ENCODE data around the gene FITM2. TPM values are rescaled to one million over a fixed set of nuclear protein-coding genes. Genes with fewer than 3 reads are reported as not detected.

Gene FITM2
- total RNA-seq, 1 experiment from 2014 or later, result 7.4 TPM

- DNase-seq (ENCODE audit: low read depth), result no peak
Measured at GRCh38 chr20:44280387-44280786, 30.6 kb downstream of the FITM2 start.

DNA sequence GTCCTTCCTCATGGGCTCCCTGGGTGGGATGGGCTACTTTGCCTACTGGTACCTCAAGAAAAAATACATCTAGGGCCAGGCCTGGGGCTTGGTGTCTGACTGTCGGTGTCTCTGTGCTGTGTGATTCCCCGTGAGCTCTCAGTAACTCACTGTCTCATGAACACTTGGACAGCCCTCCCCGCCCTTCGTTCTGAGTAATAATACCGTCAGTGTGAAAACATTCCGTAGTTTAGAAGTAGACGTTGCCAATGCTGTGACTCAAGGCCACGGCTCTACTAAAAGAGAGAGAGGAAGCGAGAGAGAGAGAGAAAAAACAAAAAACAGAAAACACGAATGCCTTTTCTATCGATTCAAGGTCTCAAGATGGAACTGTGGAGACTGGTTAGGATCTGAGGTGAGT, 31.8 kb downstream of the FITM2 start:
- DNase-seq (ENCODE audit: low read depth), result peak; percentile 93

DNA sequence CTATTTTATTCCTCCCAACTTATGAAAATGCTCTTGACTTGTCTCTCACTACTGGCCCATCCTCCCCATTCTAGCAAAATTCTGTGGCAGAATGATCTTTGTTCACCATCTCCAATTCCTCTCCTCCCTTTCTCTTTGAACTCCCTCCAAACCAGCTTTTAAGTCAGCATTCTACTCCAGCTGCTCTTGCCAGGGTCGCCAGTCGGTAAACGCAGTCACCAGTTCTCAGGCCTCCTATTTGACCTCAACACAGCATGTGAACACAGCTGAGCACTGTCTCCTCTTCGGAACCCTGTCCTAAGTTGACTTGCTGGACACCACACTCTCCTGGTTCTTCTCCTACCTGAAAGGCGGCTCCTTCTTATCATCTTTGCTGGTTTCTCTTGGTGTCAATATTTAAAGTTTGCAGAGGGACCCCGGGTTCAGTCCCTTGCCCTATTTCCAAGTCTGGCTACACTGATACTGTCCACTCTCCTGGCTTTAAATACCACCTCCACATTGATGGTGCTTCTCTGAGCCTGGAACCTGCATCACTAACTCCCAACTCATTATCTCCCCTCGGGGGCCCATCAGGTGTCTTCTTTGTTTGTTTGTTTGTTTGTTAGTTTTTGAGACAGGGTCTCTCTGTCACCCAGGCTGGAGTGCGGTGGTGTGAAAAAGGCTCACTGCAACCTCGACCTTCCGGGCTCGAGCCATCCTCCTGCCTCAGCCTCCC, 36.5 kb downstream of the FITM2 start:
- no peak for DNase-seq (ENCODE audit: low read depth)

GRCh38 chr20:44273231-44274215, 37.5 kb downstream of the FITM2 start:
- no peak for DNase-seq (ENCODE audit: low read depth)

DNA sequence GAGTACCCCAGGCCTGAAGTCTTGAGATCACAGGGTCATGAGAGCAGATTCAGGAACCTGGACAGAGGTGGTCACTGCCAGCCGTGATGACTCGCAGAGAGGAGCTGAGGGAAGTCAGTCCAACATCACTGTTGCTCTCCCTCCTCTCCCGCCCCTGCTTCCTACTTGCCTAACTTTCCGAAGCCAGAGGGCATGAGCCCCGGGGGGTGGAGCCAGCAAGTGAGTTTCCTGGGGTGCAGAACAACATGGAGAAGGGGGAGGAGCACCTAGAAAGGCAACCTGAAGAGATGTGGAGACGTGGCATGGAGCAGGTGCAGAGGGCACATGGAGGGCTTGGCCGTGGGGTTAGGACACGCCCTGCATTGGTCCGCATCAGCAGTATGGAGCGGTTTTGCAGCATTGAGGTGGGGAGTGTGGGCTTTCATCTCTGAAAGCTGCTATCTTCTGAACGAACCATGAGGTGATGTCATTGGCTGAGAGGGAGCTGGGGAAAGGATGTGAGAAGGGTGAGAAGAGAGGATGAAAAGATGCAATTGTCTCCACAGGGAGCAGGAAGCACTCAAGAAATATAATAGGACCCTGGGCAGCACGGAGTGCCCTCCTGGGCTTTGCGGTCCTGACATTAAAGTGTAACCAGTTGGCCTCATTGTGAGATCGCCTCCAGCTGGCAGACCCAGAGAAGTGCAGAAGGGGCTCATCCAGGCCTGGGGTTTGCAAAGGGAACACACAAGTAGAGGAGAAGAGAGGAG, 38.9 kb downstream of the FITM2 start:
- DNase-seq (ENCODE audit: low read depth), result no peak

- DNase-seq (ENCODE audit: low read depth), result no peak
Measured at GRCh38 chr20:44268802-44269201, 42.2 kb downstream of the FITM2 start.

GRCh38 chr20:44264287-44264686, 46.7 kb downstream of the FITM2 start:
- DNase-seq (ENCODE audit: low read depth), result peak; percentile 36

DNA sequence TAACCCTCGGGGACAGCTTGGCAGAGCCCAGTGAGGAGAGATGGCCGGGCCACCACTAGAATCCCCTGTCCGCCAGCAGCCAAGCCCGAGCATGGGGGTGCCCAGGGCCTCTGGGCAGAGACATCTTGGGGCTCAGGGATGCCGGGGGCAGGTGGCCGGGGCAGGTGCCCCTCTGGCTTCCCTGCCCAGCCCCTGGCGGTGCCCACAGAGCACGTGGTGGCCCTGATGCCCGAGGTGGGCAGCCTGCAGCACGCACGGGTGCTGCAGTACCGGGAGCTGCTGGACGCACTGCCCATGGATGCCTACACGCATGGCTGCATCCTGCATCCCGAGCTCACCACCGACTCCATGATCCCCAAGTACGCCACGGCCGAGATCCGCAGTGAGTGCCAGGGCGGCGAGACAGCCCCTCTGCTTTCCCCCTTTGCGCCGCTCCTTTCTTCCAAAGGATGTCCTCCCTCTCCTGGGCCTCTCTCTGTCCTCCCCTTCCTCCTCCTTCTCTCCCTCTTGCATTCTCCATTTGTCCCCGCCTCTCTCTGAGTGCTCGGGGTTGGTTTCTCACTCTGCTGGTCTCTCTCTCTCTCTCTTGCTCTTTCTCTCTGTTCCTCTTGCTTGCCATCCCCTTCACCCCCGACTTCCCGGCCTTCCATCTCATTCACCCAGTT, 52.6 kb downstream of the FITM2 start:
- no peak for DNase-seq (ENCODE audit: low read depth)

DNA sequence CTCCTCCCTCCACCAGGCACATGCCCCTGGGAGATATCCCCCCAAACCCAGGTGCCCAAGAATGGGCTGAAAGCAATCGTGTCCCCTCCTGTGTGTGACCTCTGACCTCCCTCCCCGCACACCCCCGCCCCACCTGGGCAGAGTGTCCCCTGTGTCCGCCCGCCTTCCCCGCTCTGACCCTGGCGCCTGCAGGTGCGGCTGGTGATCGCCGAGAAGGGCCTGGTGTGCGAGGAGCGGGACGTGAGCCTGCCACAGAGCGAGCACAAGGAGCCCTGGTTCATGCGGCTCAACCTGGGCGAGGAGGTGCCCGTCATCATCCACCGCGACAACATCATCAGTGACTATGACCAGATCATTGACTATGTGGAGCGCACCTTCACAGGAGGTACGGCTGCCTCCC, 54.0 kb downstream of the FITM2 start:
- DNase-seq (ENCODE audit: low read depth), result no peak

- DNase-seq (ENCODE audit: low read depth), result no peak
Measured at GRCh38 chr20:44255942-44256341, 55.1 kb downstream of the FITM2 start.

- DNase-seq (ENCODE audit: low read depth), result no peak
Measured at GRCh38 chr20:44254073-44254472, 56.9 kb downstream of the FITM2 start.

DNA sequence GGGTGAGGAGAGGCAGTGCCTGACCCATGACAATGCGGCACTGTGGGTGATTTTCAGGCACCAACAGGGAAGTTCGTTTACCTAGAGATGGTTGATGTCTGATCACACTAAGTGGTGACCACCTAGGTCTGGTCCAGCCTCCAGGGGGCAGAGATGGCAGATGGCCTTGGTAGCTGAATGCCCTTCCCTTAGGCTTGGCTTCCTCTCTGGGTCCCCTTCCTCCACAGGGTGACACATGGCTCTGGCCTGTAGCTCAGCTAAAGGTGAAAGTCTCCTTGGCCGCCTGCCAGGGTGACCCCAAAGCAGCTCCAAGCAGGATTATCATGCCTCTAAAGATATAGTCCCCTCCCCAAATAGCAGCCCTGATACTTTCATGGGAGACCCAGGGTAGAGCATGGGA, 57.5 kb downstream of the FITM2 start:
- no peak for DNase-seq (ENCODE audit: low read depth)

Other genes starting within 250 kb of the FITM2 start
- gene JPH2, start 124.0 kb downstream of the FITM2 start, total RNA-seq (2014; rRNA removed; shearing (Covaris generic)), result 16.4 and 39.3 TPM in 2 replicates
- gene OSER1, start 100.4 kb downstream of the FITM2 start, total RNA-seq (2014; rRNA removed; shearing (Covaris generic)), result 77.3 and 83.3 TPM in 2 replicates
- gene GDAP1L1, start 63.9 kb downstream of the FITM2 start, total RNA-seq (2014; rRNA removed; shearing (Covaris generic)), result 0.42 TPM in 1 of 2 replicates, not detected in the other
- gene R3HDML, start 25.8 kb upstream of the FITM2 start, total RNA-seq (2014; rRNA removed; shearing (Covaris generic)), result not detected in 2 replicates
- not detected in 2 replicates for gene HNF4A, start 44.5 kb upstream of the FITM2 start, total RNA-seq (2014; rRNA removed; shearing (Covaris generic))
- 13.7 and 23.4 TPM in 2 replicates for gene TTPAL, start 164.7 kb upstream of the FITM2 start, total RNA-seq (2014; rRNA removed; shearing (Covaris generic))
- 116 and 136 TPM in 2 replicates for gene SERINC3, start 210.9 kb upstream of the FITM2 start, total RNA-seq (2014; rRNA removed; shearing (Covaris generic))